Ascending aorta (tissue), 2 donors: ENCODE data around the gene NDUFA3. TPM values are rescaled to one million over a fixed set of nuclear protein-coding genes. Genes with fewer than 3 reads are reported as not detected.

Experiments used
- DNase-seq, 2 donors: peaks; one replicate each; pipeline ENCODE4 v3.0.0-alpha.2; 2019; ENCODE audit warnings: low spot score in 2 of 2
- H3K27ac ChIP-seq, 2 donors: fragments of 200-600 bp; sonication (generic); one replicate each; pipeline ENCODE4 v1.5.1; 2016 to 2017; ENCODE audit warnings: mild to moderate bottlenecking in 1 of 2
- H3K27me3 ChIP-seq: fragments of 200-600 bp; sonication (generic); one replicate; pipeline ENCODE4 v1.5.1; 2017
- H3K36me3 ChIP-seq, 2 donors: fragments of 200-600 bp; sonication (generic); one replicate each; pipeline ENCODE4 v1.5.1; 2016
- H3K4me1 ChIP-seq, 2 donors: fragments of 200-600 bp; sonication (generic); one replicate each; pipeline ENCODE4 v1.5.1; 2016 to 2017; ENCODE audit warnings: mild to moderate bottlenecking in 1 of 2
- H3K4me3 ChIP-seq, 2 donors: fragments of 200-600 bp; sonication (generic); one replicate each; pipeline ENCODE4 v1.5.1; 2016 to 2017; ENCODE audit warnings: mild to moderate bottlenecking in 1 of 2
- H3K9me3 ChIP-seq, 2 donors: fragments of 200-600 bp; sonication (generic); one replicate each; pipeline ENCODE4 v1.5.1; 2016
- intact Hi-C: fragments of 100-400 bp; cut with DNase I; formaldehyde crosslinking; loops from one replicate; pipeline ENCODE4 v1.15.1; 2023
- total RNA-seq: library from RNA; depleted of rRNA; stranded (reverse); fragments of >200 nt; gene quantifications from one replicate; pipeline ENCODE4 v1.1.0, GENCODE V29; 2016
- TF ChIP-seq, protein P1 (sequence below), 3 experiments: fragments of 200-600 bp in 2 of 3; fragments of 450-650 bp in 1 of 3; sonication (generic) in 2 of 3; IDR thresholded peaks; one replicate each; pipeline ENCODE4 v1.5.1; 2016 to 2019; ENCODE audit warnings: antibody characterized with exemption in 3 of 3, mild to moderate bottlenecking in 1 of 3, moderate library complexity in 1 of 3

NDUFA3 gene
- total RNA-seq, 1 donor from 2014 or later: 12.5 TPM

DNA sequence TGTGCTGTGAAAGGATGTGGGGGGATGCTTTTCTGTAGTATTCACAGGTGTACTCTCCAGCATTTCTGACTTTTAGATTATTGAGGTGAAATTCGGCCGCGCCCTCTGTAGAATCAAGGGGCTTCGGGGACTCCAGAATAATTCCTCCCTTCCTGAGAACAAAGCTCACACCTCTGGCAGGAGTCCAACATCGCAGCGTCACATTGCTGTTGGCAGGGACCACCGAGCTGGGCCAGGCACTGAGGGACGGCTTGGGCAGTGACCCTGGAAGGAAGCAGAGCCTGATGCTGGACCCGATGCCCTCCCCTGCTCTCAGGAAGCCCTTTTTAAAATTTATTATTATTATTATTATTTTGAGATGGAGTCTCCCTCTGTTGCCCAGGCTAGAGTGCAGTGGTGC lies 27.8 kb upstream of the NDUFA3 start:
- TF ChIP-seq, protein P1, sequence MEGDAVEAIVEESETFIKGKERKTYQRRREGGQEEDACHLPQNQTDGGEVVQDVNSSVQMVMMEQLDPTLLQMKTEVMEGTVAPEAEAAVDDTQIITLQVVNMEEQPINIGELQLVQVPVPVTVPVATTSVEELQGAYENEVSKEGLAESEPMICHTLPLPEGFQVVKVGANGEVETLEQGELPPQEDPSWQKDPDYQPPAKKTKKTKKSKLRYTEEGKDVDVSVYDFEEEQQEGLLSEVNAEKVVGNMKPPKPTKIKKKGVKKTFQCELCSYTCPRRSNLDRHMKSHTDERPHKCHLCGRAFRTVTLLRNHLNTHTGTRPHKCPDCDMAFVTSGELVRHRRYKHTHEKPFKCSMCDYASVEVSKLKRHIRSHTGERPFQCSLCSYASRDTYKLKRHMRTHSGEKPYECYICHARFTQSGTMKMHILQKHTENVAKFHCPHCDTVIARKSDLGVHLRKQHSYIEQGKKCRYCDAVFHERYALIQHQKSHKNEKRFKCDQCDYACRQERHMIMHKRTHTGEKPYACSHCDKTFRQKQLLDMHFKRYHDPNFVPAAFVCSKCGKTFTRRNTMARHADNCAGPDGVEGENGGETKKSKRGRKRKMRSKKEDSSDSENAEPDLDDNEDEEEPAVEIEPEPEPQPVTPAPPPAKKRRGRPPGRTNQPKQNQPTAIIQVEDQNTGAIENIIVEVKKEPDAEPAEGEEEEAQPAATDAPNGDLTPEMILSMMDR (IDR thresholded peaks at IDR 0.05): no peak
- H3K4me1 ChIP-seq: no peaks in the 10 kb centered on the region
- peaks cover 0 to 2% of the 10 kb centered on the region in 2 donors for H3K9me3 ChIP-seq
- intact Hi-C loops: no loop called here
- no peak for DNase-seq
- H3K27me3 ChIP-seq: no peaks in the 10 kb centered on the region
- no peak overlapping the region for H3K4me3 ChIP-seq
- H3K27ac ChIP-seq: no peak overlapping the region
- no peaks in the 10 kb centered on the region for H3K36me3 ChIP-seq

- intact Hi-C loops: no loop called here
Measured at GRCh38 chr19:54077334-54077733, 25.3 kb upstream of the NDUFA3 start.

GRCh38 chr19:54081032-54081431 lies 21.6 kb upstream of the NDUFA3 start, which contains the start of gene TARM1:
Gene TARM1 (minus strand): TSS chr19:54081365. CDS start chr19:54081340, 25 bp downstream.
- no peak within 1 kb of the TSS for H3K27ac ChIP-seq

More at GRCh38 chr19:54077334-54077733, 25.3 kb upstream of the NDUFA3 start:
- Histone ChIP-seq H3K36me3 (no peaks in the 10 kb centered on the region), H3K9me3 (peaks cover 0 to 6% of the 10 kb centered on the region in 2 donors), H3K4me3 (no peak overlapping the region), H3K27ac (no peak overlapping the region), H3K4me1 (no peaks in the 10 kb centered on the region), H3K27me3 (no peaks in the 10 kb centered on the region)
- TF ChIP-seq, protein P1 (IDR thresholded peaks at IDR 0.05): no peak
- DNase-seq: no peak

DNA sequence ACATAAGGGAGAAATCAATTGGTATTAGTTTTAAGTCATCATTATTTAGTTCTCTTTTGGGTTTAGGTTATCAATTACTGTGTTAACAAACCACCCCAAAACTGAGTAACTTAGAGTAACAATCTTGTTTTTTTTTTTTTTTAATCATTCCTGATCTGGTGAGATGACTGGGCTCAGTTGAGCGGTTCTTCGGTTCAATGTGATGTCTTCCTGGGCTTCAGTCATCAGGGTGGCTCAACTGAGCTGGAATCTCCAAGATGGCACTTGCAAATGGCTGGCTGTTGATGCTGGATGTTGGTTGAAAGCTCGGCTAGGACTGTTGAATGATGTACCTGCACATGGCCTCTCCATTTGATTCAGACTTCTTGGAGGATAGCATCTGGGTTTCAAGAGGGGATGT lies 18.2 kb upstream of the NDUFA3 start:
- TF ChIP-seq, protein P1 (IDR thresholded peaks at IDR 0.05): no peak
- H3K4me3 ChIP-seq: no peak overlapping the region
- no peaks in the 10 kb centered on the region for H3K4me1 ChIP-seq
- intact Hi-C loops: no loop called here
- H3K9me3 ChIP-seq: peaks cover 0 to 18% of the 10 kb centered on the region in 2 donors
- DNase-seq: no peak
- H3K27ac ChIP-seq: no peak overlapping the region
- H3K27me3 ChIP-seq: no peaks in the 10 kb centered on the region
- no peaks in the 10 kb centered on the region for H3K36me3 ChIP-seq

More at GRCh38 chr19:54081032-54081431, 21.6 kb upstream of the NDUFA3 start, which contains the start of gene TARM1:
- no peak within 1 kb of the TSS for H3K4me3 ChIP-seq
- H3K9me3 ChIP-seq: peaks cover 0 to 18% of the 10 kb centered on the region in 2 donors
- H3K36me3 ChIP-seq: no peaks in the 10 kb centered on the region
- intact Hi-C loops: no loop called here
- no peaks in the 10 kb centered on the region for H3K4me1 ChIP-seq
- H3K27me3 ChIP-seq: no peaks in the 10 kb centered on the region
- TF ChIP-seq, protein P1 (IDR thresholded peaks at IDR 0.05): no peak
- DNase-seq: no peak

- intact Hi-C loops: no loop called here
- Histone ChIP-seq H3K36me3 (no peaks in the 10 kb centered on the region), H3K9me3 (no peaks in the 10 kb centered on the region), H3K4me1 (peaks cover 5 to 7% of the 10 kb centered on the region in 2 donors), H3K4me3 (no peak overlapping the region), H3K27me3 (peaks cover 10% of the 10 kb centered on the region), H3K27ac (no peak overlapping the region)
- TF ChIP-seq, protein P1 (IDR thresholded peaks at IDR 0.05): no peak
- no peak for DNase-seq
Measured at GRCh38 chr19:54094426-54095000, 8.1 kb upstream of the NDUFA3 start.
